Erythroblast (primary cell): ENCODE data around the gene MAD2L2.

Source experiments
- GATA1 ChIP-seq: IDR thresholded peaks from 2 replicates; pipeline ENCODE4 v1.6.1; 2011; ENCODE audit warnings: low read depth, mild to moderate bottlenecking, control low read depth, low read length, moderate library complexity
- POLR2A ChIP-seq: IDR thresholded peaks from 2 replicates; pipeline ENCODE4 v1.6.1; 2011; ENCODE audit warnings: mild to moderate bottlenecking, low read length

- TF ChIP-seq POLR2A = no peak
- no peak for TF ChIP-seq GATA1
Measured at GRCh38 chr1:11678442-11678841, 2.5 kb downstream of the MAD2L2 start.
